Stimulated activated memory B cell treated with anti-CD40 and anti-IgM and Interleukin-4, amounts not matched to agents 10 μg/mL and 1 μg/mL and 100 μg/mL, for 72 hours (primary cell): ENCODE results near the gene BCAR3.
A peak's percentile ranks its signal among the peaks of the same experiment; 100 is the strongest.
"Not testable (repeated sequence)": the region's sequence is repeated elsewhere in the genome, so short reads cannot be mapped to it uniquely, and the experiment has no call there.

Experiments
- ATAC-seq: fragments of 150-1000 bp; cut with Tn5 transposase; 2 replicates; pipeline ENCODE4 v1.10.0; 2021
- H3K27ac Mint-ChIP-seq: one replicate; pipeline ENCODE4 v1.8.0; 2022; ENCODE audit warnings: mild to moderate bottlenecking, mixed read lengths
- H3K27me3 Mint-ChIP-seq: one replicate; pipeline ENCODE4 v1.8.0; 2022; ENCODE audit warnings: mixed read lengths
- H3K36me3 Mint-ChIP-seq: one replicate; pipeline ENCODE4 v1.8.0; 2022; ENCODE audit warnings: mixed read lengths
- H3K4me1 Mint-ChIP-seq: one replicate; pipeline ENCODE4 v1.8.0; 2022; ENCODE audit warnings: mixed read lengths
- H3K4me3 Mint-ChIP-seq: one replicate; pipeline ENCODE4 v1.8.0; 2022; ENCODE audit warnings: mild to moderate bottlenecking, moderate library complexity, mixed read lengths
- H3K9me3 Mint-ChIP-seq: one replicate; pipeline ENCODE4 v1.8.0; 2022; ENCODE audit warnings: mixed read lengths

The BCAR3 gene

GRCh38 chr1:93683234-93683633, 1.6 kb upstream of the BCAR3 start:
- H3K4me1 Mint-ChIP-seq = peaks cover 50% of the 10 kb centered on the region
- no peak for ATAC-seq
- H3K9me3 Mint-ChIP-seq = no peaks in the 10 kb centered on the region
- H3K36me3 Mint-ChIP-seq = peaks cover 7% of the 10 kb centered on the region
- H3K4me3 Mint-ChIP-seq = no peak overlapping the region
- H3K27me3 Mint-ChIP-seq = no peaks in the 10 kb centered on the region
- no peak overlapping the region for H3K27ac Mint-ChIP-seq

- H3K27ac Mint-ChIP-seq = peak overlapping the region; percentile 87
- H3K4me1 Mint-ChIP-seq = peaks cover 57% of the 10 kb centered on the region
- peak overlapping the region; percentile 91 for H3K4me3 Mint-ChIP-seq
- no peak for ATAC-seq
- no peaks in the 10 kb centered on the region for H3K9me3 Mint-ChIP-seq
- H3K27me3 Mint-ChIP-seq = no peaks in the 10 kb centered on the region
- peaks cover 13% of the 10 kb centered on the region for H3K36me3 Mint-ChIP-seq
These were observed 364 bp upstream of the BCAR3 start for GRCh38 chr1:93681989-93682412.

DNA sequence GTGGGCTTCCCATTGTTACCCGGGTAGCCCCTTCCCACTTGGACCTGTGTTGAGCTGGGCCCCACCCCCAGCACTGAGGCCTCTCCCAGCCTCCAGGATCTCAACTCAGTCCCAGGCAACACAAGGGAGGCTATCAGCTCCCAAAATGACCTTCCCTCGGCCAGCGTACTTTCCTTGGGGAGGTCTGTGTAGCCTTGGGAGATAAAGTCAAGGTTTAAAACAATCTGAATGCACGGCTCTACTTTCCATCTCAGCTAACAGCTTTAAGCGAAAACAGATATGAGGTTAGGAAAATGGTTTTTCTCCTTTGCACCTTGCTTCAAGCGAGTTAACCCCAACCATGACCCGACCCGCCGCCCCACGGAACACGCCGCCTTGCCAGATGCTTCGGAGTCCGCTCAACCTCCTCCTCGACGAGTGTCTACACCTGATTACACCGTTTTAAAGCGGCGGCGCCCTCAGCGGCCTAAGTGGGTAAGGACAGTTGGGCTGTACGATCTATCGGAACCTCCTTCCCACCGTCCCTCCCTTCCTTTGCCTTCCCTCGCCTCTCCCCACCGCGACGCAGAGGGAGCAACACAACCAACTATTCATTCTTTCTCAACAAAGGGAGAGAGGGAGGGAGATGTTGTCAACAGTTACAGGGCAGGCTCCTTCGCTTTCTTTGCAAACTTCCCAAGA, 1.1 kb downstream of the BCAR3 start:
- peak; percentile 85 for ATAC-seq
- no peaks in the 10 kb centered on the region for H3K27me3 Mint-ChIP-seq
- peak overlapping the region; percentile 96 for H3K4me3 Mint-ChIP-seq
- peaks cover 57% of the 10 kb centered on the region for H3K4me1 Mint-ChIP-seq
- H3K9me3 Mint-ChIP-seq = no peaks in the 10 kb centered on the region
- peak overlapping the region; percentile 87 for H3K27ac Mint-ChIP-seq
- H3K36me3 Mint-ChIP-seq = peaks cover 25% of the 10 kb centered on the region

GRCh38 chr1:93680076-93680419, 1.6 kb downstream of the BCAR3 start:
- no peak for ATAC-seq
- Mint-ChIP-seq H3K27me3 (no peaks in the 10 kb centered on the region), H3K9me3 (no peaks in the 10 kb centered on the region), H3K27ac (peak overlapping the region; percentile 87), H3K36me3 (peaks cover 29% of the 10 kb centered on the region), H3K4me1 (peaks cover 57% of the 10 kb centered on the region), H3K4me3 (peak overlapping the region; percentile 96)

DNA sequence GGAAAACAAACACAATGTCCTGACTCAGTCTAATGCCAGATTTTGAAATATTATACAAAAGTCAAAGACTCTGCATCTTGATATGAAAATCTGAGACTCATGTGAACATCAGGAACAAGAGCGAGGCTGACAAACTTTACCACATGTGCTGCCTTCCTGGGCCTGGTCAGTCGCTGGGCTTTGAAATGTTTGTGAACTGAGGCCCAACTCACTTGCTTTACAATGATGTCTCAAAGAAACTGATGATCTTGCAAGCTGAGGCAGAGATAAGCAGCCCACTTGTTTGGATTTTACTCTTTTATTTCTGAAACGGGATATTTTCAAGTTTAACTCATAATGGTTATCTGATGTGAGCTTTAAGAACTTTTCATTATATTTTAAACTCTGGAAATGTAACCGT, 2.1 kb downstream of the BCAR3 start:
- peak overlapping the region; percentile 87 for H3K27ac Mint-ChIP-seq
- H3K9me3 Mint-ChIP-seq = no peaks in the 10 kb centered on the region
- peaks cover 55% of the 10 kb centered on the region for H3K4me1 Mint-ChIP-seq
- H3K36me3 Mint-ChIP-seq = peaks cover 33% of the 10 kb centered on the region
- no peaks in the 10 kb centered on the region for H3K27me3 Mint-ChIP-seq
- no peak for ATAC-seq
- H3K4me3 Mint-ChIP-seq = peak overlapping the region; percentile 96

DNA sequence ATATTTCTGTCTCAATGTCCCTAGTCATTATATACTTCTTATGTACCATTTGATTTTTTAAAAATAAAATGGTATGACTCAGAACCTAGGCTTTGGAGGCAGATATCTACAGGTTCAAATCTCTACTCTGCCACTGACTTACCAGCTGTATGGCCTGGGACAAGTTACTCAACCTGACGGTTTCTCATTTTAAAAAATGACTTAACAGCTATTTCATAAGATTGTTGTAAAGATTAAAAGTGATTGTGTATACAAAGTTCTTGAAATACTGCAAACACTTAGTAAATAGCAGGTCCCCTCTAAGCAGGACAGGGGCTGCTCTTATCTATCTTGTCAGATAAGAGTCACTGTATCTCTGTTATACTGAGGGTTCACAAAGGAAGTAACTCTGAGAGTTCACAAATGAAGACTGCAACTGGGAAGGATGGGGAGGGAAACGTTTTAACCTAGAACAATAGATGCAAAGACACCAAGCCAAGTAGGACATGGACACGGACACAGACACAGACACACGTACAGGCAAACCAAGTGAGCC, 2.6 kb downstream of the BCAR3 start:
- Mint-ChIP-seq H3K27me3 (no peaks in the 10 kb centered on the region), H3K27ac (no peak overlapping the region), H3K9me3 (no peaks in the 10 kb centered on the region), H3K4me1 (peaks cover 55% of the 10 kb centered on the region), H3K4me3 (peak overlapping the region; percentile 96), H3K36me3 (peaks cover 38% of the 10 kb centered on the region)
- ATAC-seq = no peak

GRCh38 chr1:93678491-93678890, 3.1 kb downstream of the BCAR3 start:
- Mint-ChIP-seq H3K4me1 (peaks cover 55% of the 10 kb centered on the region), H3K36me3 (peaks cover 43% of the 10 kb centered on the region), H3K27ac (no peak overlapping the region), H3K4me3 (no peak overlapping the region), H3K9me3 (no peaks in the 10 kb centered on the region), H3K27me3 (no peaks in the 10 kb centered on the region)
- ATAC-seq = no peak

DNA sequence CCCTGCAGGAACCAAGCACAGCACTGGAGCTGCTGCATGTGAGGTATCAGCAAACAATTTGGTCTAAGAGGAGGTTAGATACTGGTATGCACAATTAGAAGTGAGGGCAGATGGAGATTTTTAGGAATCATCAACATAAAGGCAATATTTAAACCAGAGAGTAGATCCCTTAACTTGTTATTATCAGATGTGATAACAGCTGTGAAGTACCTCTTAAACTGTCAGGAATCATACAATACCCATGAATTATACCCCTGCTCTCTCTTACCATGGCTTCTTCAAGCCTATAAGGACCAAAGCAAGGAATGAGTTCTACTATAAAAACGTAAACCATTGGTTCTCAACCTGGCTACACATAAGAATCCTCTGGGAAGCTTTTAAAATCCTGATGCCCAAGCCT, 3.9 kb downstream of the BCAR3 start:
- H3K4me3 Mint-ChIP-seq = no peak overlapping the region
- no peak overlapping the region for H3K27ac Mint-ChIP-seq
- ATAC-seq = no peak
- H3K36me3 Mint-ChIP-seq = peaks cover 51% of the 10 kb centered on the region
- peaks cover 61% of the 10 kb centered on the region for H3K4me1 Mint-ChIP-seq
- no peaks in the 10 kb centered on the region for H3K9me3 Mint-ChIP-seq
- H3K27me3 Mint-ChIP-seq = no peaks in the 10 kb centered on the region

GRCh38 chr1:93676427-93676826, 5.2 kb downstream of the BCAR3 start:
- H3K4me1 Mint-ChIP-seq = peaks cover 56% of the 10 kb centered on the region
- H3K36me3 Mint-ChIP-seq = peaks cover 58% of the 10 kb centered on the region
- H3K27me3 Mint-ChIP-seq = no peaks in the 10 kb centered on the region
- no peaks in the 10 kb centered on the region for H3K9me3 Mint-ChIP-seq
- H3K27ac Mint-ChIP-seq = peak overlapping the region; percentile 5
- no peak overlapping the region for H3K4me3 Mint-ChIP-seq
- no peak for ATAC-seq

GRCh38 chr1:93675931-93676330, 5.7 kb downstream of the BCAR3 start:
- H3K4me3 Mint-ChIP-seq = no peak overlapping the region
- H3K36me3 Mint-ChIP-seq = peaks cover 57% of the 10 kb centered on the region
- H3K4me1 Mint-ChIP-seq = peaks cover 55% of the 10 kb centered on the region
- H3K9me3 Mint-ChIP-seq = no peaks in the 10 kb centered on the region
- no peak for ATAC-seq
- H3K27me3 Mint-ChIP-seq = no peaks in the 10 kb centered on the region
- peak overlapping the region; percentile 5 for H3K27ac Mint-ChIP-seq

- Mint-ChIP-seq H3K27ac (no peak overlapping the region), H3K4me1 (peaks cover 49% of the 10 kb centered on the region)
These were observed 6.4 kb downstream of the BCAR3 start for GRCh38 chr1:93675271-93675670.

GRCh38 chr1:93674071-93674470, 7.6 kb downstream of the BCAR3 start:
- ATAC-seq, H3K9me3 Mint-ChIP-seq, H3K27me3 Mint-ChIP-seq, H3K27ac Mint-ChIP-seq, H3K4me3 Mint-ChIP-seq: not testable (repeated sequence)
- Mint-ChIP-seq H3K4me1 (peaks cover 37% of the 10 kb centered on the region), H3K36me3 (peaks cover 51% of the 10 kb centered on the region)

More at GRCh38 chr1:93675271-93675670, 6.4 kb downstream of the BCAR3 start:
- no peaks in the 10 kb centered on the region for H3K9me3 Mint-ChIP-seq
- H3K36me3 Mint-ChIP-seq = peaks cover 51% of the 10 kb centered on the region
- H3K27me3 Mint-ChIP-seq = no peaks in the 10 kb centered on the region
- ATAC-seq = no peak
- no peak overlapping the region for H3K4me3 Mint-ChIP-seq

- Mint-ChIP-seq H3K27me3 (no peaks in the 10 kb centered on the region), H3K27ac (peak overlapping the region; percentile 44), H3K36me3 (peaks cover 51% of the 10 kb centered on the region), H3K9me3 (no peaks in the 10 kb centered on the region), H3K4me1 (peaks cover 36% of the 10 kb centered on the region), H3K4me3 (no peak overlapping the region)
- ATAC-seq = no peak
These were observed 8.3 kb downstream of the BCAR3 start for GRCh38 chr1:93673163-93673829.

DNA sequence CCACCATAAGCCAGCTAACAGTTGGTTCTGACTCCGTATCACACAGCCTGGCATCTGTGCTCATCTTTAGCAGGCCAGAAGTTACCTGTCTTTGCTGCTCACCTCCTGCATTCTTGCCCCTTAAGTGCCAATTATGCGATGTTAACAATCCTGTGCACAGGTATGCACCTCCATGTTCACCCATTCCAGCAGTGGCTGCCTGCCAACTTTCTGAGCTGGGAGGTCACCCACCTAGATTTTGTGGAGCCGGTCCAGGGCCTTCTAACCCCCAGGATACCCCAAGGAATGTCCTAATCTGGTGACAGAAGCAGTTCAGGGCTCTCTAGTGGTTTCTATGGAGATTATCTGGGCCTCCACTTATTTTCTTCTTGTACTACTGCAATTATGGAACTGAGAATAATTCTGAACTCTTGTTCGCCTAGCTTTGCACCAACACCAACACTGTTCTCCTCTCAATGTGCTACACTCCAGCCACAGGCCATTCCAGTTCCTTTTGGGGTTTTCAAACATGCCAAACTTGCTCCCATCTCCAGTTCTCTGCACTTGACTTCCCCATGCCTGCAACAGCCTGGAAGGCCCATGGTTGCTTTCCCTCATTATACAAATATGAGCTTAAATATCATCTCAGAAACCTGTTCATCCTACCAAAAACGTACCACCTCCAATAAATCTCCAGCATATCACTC, 9.0 kb downstream of the BCAR3 start:
- peaks cover 33% of the 10 kb centered on the region for H3K4me1 Mint-ChIP-seq
- no peaks in the 10 kb centered on the region for H3K27me3 Mint-ChIP-seq
- ATAC-seq = no peak
- no peak overlapping the region for H3K4me3 Mint-ChIP-seq
- peaks cover 57% of the 10 kb centered on the region for H3K36me3 Mint-ChIP-seq
- no peaks in the 10 kb centered on the region for H3K9me3 Mint-ChIP-seq
- peak overlapping the region; percentile 44 for H3K27ac Mint-ChIP-seq

- Mint-ChIP-seq H3K27ac (no peak overlapping the region), H3K36me3 (peaks cover 54% of the 10 kb centered on the region), H3K9me3 (no peaks in the 10 kb centered on the region), H3K4me3 (no peak overlapping the region), H3K4me1 (peaks cover 28% of the 10 kb centered on the region), H3K27me3 (no peaks in the 10 kb centered on the region)
- no peak for ATAC-seq
These were observed 9.6 kb downstream of the BCAR3 start for GRCh38 chr1:93672069-93672468.
